ENCODE results near the gene NGEF.

The NGEF gene

DNA sequence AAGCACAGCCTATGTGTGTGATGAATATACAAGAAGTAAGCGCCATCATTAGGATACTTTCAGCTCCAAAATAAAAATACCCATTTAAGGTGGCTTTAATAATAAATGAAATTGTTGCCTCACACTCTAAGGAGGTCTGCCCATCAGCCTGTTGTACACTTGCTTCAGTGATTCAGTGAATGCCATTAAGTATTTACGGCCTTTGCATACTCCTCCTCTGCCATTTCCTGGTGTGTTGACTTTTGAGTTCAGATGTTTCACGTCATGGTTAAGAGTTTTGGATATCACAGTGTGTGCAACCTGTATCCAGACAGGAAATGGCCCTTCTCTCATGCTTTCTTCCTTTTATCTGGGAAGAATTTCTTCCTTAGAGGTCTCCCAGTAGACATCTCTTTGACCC lies 181.6 kb downstream of the NGEF start:
- Histone ChIP-seq H3K4me3 (ENCODE audit: low read depth in 1 of 5, low read length in 5 of 5) (no peak overlapping the region), H3K9ac (ENCODE audit: low read length in 5 of 5) (peak overlapping the region in 1 of 5 donors; percentile 25), H3K27ac (ENCODE audit: low read depth, low read length) (no peak overlapping the region), H3K9me3 (ENCODE audit: control insufficient read depth in 5 of 5, low read length in 5 of 5) (no peaks in the 10 kb centered on the region), H3K27me3 (ENCODE audit: control insufficient read depth in 5 of 5, insufficient read depth in 4 of 5, low read length in 5 of 5) (no peaks in the 10 kb centered on the region), H3K4me1 (ENCODE audit: control insufficient read depth in 5 of 5, insufficient read depth in 5 of 5, low read length in 5 of 5) (no peaks in the 10 kb centered on the region), H3K36me3 (ENCODE audit: control insufficient read depth in 5 of 5, insufficient read depth in 5 of 5, low read length in 5 of 5) (peaks cover 42 to 74% (median 58%) of the 10 kb centered on the region in 5 donors)

DNA sequence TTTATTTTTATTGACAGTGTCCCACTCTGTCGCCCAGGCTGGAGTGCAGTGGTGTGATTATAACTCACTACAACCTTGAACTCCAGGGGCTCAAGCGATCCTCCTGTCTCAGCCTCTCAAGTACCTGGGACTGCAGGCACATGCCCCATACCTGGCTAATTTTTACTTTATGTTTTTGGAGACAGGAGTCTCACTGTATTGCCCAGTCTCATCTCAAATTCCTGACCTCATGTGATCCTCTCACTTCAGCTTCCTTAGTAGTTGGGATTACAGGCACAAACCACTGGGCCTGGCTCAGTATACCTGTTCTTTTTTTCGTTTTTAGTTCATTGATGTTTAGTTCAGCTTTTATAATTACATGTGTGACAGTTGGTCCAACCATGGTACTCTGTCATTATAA lies 183.1 kb downstream of the NGEF start:
- peaks cover 43 to 71% (median 61%) of the 10 kb centered on the region in 5 donors for H3K36me3 ChIP-seq (ENCODE audit: control insufficient read depth in 5 of 5, insufficient read depth in 5 of 5, low read length in 5 of 5)
- no peaks in the 10 kb centered on the region for H3K27me3 ChIP-seq (ENCODE audit: control insufficient read depth in 5 of 5, insufficient read depth in 4 of 5, low read length in 5 of 5)
- H3K4me3 ChIP-seq (ENCODE audit: low read depth in 1 of 5, low read length in 5 of 5): no peak overlapping the region
- H3K9ac ChIP-seq (ENCODE audit: low read length in 5 of 5): no peak overlapping the region
- no peaks in the 10 kb centered on the region for H3K4me1 ChIP-seq (ENCODE audit: control insufficient read depth in 5 of 5, insufficient read depth in 5 of 5, low read length in 5 of 5)
- H3K27ac ChIP-seq (ENCODE audit: low read depth, low read length): no peak overlapping the region
- H3K9me3 ChIP-seq (ENCODE audit: control insufficient read depth in 5 of 5, low read length in 5 of 5): no peaks in the 10 kb centered on the region
